Vagina (tissue), 2 donors: ENCODE measurements around the gene GAMT. TPM values are rescaled to one million over a fixed set of nuclear protein-coding genes. Genes with fewer than 3 reads are reported as not detected.

ENCODE experiments used
- DNase-seq, 2 donors: peaks; one replicate each; pipeline ENCODE4 v3.0.0-alpha.2; 2017; ENCODE audit errors: extremely low spot score in 2 of 2
- H3K27ac ChIP-seq: fragments of 200-600 bp; sonication (generic); one replicate; pipeline ENCODE4 v1.5.1; 2019
- H3K27me3 ChIP-seq: fragments of 200-600 bp; sonication (generic); one replicate; pipeline ENCODE4 v1.5.1; 2019
- H3K36me3 ChIP-seq, 2 donors: fragments of 200-600 bp; sonication (generic); one replicate each; pipeline ENCODE4 v1.5.1; 2017 to 2019
- H3K4me1 ChIP-seq: fragments of 200-600 bp; sonication (generic); one replicate; pipeline ENCODE4 v1.5.1; 2019
- H3K4me3 ChIP-seq, 2 donors: fragments of 200-600 bp; sonication (generic); 1 replicate in 1 of 2; 2 replicates in 1 of 2; pipeline ENCODE4 v1.5.1; 2016 to 2019
- H3K9me3 ChIP-seq: fragments of 200-600 bp; sonication (generic); one replicate; pipeline ENCODE4 v1.5.1; 2019
- CTCF ChIP-seq, 3 experiments: fragments of 450-650 bp in 2 of 3; fragments of 200-600 bp in 1 of 3; sonication (generic) in 1 of 3; IDR thresholded peaks; one replicate each; pipeline ENCODE4 v1.5.1; 2017 to 2019; ENCODE audit warnings: antibody characterized with exemption in 3 of 3, mild to moderate bottlenecking in 2 of 3, moderate library complexity in 2 of 3
- POLR2A ChIP-seq, 2 donors: fragments of 450-650 bp; IDR thresholded peaks; one replicate each; pipeline ENCODE4 v1.6.1; 2017; ENCODE audit warnings: antibody characterized with exemption in 2 of 2, mild to moderate bottlenecking in 2 of 2, moderate library complexity in 2 of 2
- POLR2AphosphoS5 ChIP-seq, 2 donors: sonication (generic); formaldehyde crosslinking; IDR thresholded peaks; one replicate each; pipeline ENCODE4 v1.9.0; 2017; ENCODE audit warnings: antibody characterized with exemption in 2 of 2, mild to moderate bottlenecking in 2 of 2, low read depth in 1 of 2; ENCODE audit not compliant: insufficient read depth in 1 of 2
- intact Hi-C: fragments of 100-400 bp; cut with DNase I; formaldehyde crosslinking; loops from one replicate; pipeline ENCODE4 v1.15.1; 2023
- total RNA-seq: library from RNA; depleted of rRNA; stranded (reverse); fragments of >200 nt; gene quantifications from one replicate; pipeline ENCODE4 v1.2.3, GENCODE V29; 2016

The GAMT gene
- total RNA-seq, 1 donor from 2014 or later = 29.0 TPM

- H3K36me3 ChIP-seq = peaks cover 0 to 40% of the 10 kb centered on the region in 2 donors
- H3K27me3 ChIP-seq = no peaks in the 10 kb centered on the region
- TF ChIP-seq POLR2A (IDR thresholded peaks at IDR 0.05) (no peak), POLR2AphosphoS5 (IDR thresholded peaks at IDR 0.05; ENCODE audit: insufficient read depth in 1 of 2, low read depth in 1 of 2) (no peak), CTCF (IDR thresholded peaks at IDR 0.05) (no peak)
- H3K9me3 ChIP-seq = no peaks in the 10 kb centered on the region
- no peak for DNase-seq
- peaks cover 40% of the 10 kb centered on the region for H3K4me1 ChIP-seq
- no peak overlapping the region for H3K27ac ChIP-seq
- no peak overlapping the region for H3K4me3 ChIP-seq
- intact Hi-C loops = no loop called here
Measured at GRCh38 chr19:1390890-1391423, 10.4 kb downstream of the GAMT start.

GRCh38 chr19:1389033-1389940, 12.1 kb downstream of the GAMT start:
- intact Hi-C loops = loop anchor here (10.0 kb wide), 1 partner anchor 114 kb away; the partner anchor contains the start of gene FAM174C
- no peak for DNase-seq
- Histone ChIP-seq H3K27ac (no peak overlapping the region), H3K36me3 (peaks cover 0 to 40% of the 10 kb centered on the region in 2 donors), H3K4me1 (peaks cover 40% of the 10 kb centered on the region), H3K9me3 (no peaks in the 10 kb centered on the region), H3K27me3 (no peaks in the 10 kb centered on the region), H3K4me3 (no peak overlapping the region)
- no peak for TF ChIP-seq POLR2A (IDR thresholded peaks at IDR 0.05)
- no peak for TF ChIP-seq POLR2AphosphoS5 (IDR thresholded peaks at IDR 0.05; ENCODE audit: insufficient read depth in 1 of 2, low read depth in 1 of 2)
- TF ChIP-seq CTCF (IDR thresholded peaks at IDR 0.05) = no peak

- Histone ChIP-seq H3K27ac (no peak overlapping the region), H3K4me3 (no peak overlapping the region), H3K9me3 (no peaks in the 10 kb centered on the region), H3K36me3 (peaks cover 0 to 40% of the 10 kb centered on the region in 2 donors), H3K4me1 (peaks cover 36% of the 10 kb centered on the region), H3K27me3 (no peaks in the 10 kb centered on the region)
- TF ChIP-seq POLR2A (IDR thresholded peaks at IDR 0.05) = no peak
- no peak for TF ChIP-seq POLR2AphosphoS5 (IDR thresholded peaks at IDR 0.05; ENCODE audit: insufficient read depth in 1 of 2, low read depth in 1 of 2)
- no peak for TF ChIP-seq CTCF (IDR thresholded peaks at IDR 0.05)
- intact Hi-C loops = loop anchor here (10.0 kb wide), 1 partner anchor 114 kb away; the partner anchor contains the start of gene FAM174C
- no peak for DNase-seq
Measured at GRCh38 chr19:1388637-1389026, 12.7 kb downstream of the GAMT start.

GRCh38 chr19:1387684-1388636, 13.4 kb downstream of the GAMT start:
- intact Hi-C loops = loop anchor here (10.0 kb wide), 1 partner anchor 113 kb away; the partner anchor contains the start of gene FAM174C
- H3K4me3 ChIP-seq = no peak overlapping the region
- no peaks in the 10 kb centered on the region for H3K27me3 ChIP-seq
- peaks cover 0 to 40% of the 10 kb centered on the region in 2 donors for H3K36me3 ChIP-seq
- H3K27ac ChIP-seq = no peak overlapping the region
- peaks cover 38% of the 10 kb centered on the region for H3K4me1 ChIP-seq
- no peak for TF ChIP-seq POLR2A (IDR thresholded peaks at IDR 0.05)
- TF ChIP-seq CTCF (IDR thresholded peaks at IDR 0.05) = no peak
- no peak for TF ChIP-seq POLR2AphosphoS5 (IDR thresholded peaks at IDR 0.05; ENCODE audit: insufficient read depth in 1 of 2, low read depth in 1 of 2)
- no peak for DNase-seq
- no peaks in the 10 kb centered on the region for H3K9me3 ChIP-seq
